ENCODE data around the gene TM9SF1. TPM values are rescaled to one million over a fixed set of nuclear protein-coding genes. Genes with fewer than 3 reads are reported as not detected.

TM9SF1 gene
- total and polyA plus RNA-seq, 2 of the 4 experiments (the other 2 are of a cell fraction), result 40.4 to 65.6 TPM

GRCh38 chr14:24172871-24173281 lies 22.4 kb downstream of the TM9SF1 start:
- no peaks in the 10 kb centered on the region for H3K27me3 ChIP-seq (ENCODE audit: control insufficient read depth, insufficient read depth, low read length)
- H2BK15ac ChIP-seq (ENCODE audit: low read depth, low read length), result no peak overlapping the region
- no peak overlapping the region for H3K27ac ChIP-seq (ENCODE audit: insufficient read depth, low read length)
- peak overlapping the region; percentile 13 for H2AK9ac ChIP-seq (replicated peaks; ENCODE audit: low read depth, low read length, poor library complexity)
- DNase-seq (no peak), ATAC-seq (ENCODE audit: low read depth) (no peak)
- H3K56ac ChIP-seq (ENCODE audit: extremely low read depth, insufficient read depth, low read length), result no peak overlapping the region
- WGBS, 2 experiments (ENCODE audit: extremely low coverage in 2 of 2, insufficient read length in 1 of 2), result 70% methylated on average over 6 of the region's 20 CpGs; no CpG with 5 or more reads in 1 of the 2 experiments
- intact Hi-C loops (cut with micrococcal nuclease), result no loop called here
- TF ChIP-seq MAZ (IDR thresholded peaks at IDR 0.05; ENCODE audit: borderline replicate concordance, low read depth, low read length) (no peak), CHD1 (IDR thresholded peaks at IDR 0.05; ENCODE audit: low read depth, low read length) (no peak), CEBPB (IDR thresholded peaks at IDR 0.05; ENCODE audit: low read depth, low read length) (no peak)
- TF ChIP-seq, protein P1, sequence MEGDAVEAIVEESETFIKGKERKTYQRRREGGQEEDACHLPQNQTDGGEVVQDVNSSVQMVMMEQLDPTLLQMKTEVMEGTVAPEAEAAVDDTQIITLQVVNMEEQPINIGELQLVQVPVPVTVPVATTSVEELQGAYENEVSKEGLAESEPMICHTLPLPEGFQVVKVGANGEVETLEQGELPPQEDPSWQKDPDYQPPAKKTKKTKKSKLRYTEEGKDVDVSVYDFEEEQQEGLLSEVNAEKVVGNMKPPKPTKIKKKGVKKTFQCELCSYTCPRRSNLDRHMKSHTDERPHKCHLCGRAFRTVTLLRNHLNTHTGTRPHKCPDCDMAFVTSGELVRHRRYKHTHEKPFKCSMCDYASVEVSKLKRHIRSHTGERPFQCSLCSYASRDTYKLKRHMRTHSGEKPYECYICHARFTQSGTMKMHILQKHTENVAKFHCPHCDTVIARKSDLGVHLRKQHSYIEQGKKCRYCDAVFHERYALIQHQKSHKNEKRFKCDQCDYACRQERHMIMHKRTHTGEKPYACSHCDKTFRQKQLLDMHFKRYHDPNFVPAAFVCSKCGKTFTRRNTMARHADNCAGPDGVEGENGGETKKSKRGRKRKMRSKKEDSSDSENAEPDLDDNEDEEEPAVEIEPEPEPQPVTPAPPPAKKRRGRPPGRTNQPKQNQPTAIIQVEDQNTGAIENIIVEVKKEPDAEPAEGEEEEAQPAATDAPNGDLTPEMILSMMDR (conservative IDR thresholded peaks at IDR 0.05; ENCODE audit: low read depth, low read length), result no peak
- TF ChIP-seq, protein P2, sequence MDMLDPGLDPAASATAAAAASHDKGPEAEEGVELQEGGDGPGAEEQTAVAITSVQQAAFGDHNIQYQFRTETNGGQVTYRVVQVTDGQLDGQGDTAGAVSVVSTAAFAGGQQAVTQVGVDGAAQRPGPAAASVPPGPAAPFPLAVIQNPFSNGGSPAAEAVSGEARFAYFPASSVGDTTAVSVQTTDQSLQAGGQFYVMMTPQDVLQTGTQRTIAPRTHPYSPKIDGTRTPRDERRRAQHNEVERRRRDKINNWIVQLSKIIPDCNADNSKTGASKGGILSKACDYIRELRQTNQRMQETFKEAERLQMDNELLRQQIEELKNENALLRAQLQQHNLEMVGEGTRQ (IDR thresholded peaks at IDR 0.05; ENCODE audit: low read depth, low read length), result no peak
- H3K4me1 ChIP-seq (ENCODE audit: control insufficient read depth, insufficient read depth, low read length), result no peaks in the 10 kb centered on the region
- H4K91ac ChIP-seq (ENCODE audit: insufficient read depth, low read depth, low read length), result no peak overlapping the region
- no peaks in the 10 kb centered on the region for H3K79me1 ChIP-seq (ENCODE audit: low read depth in 1 of 2, low read length in 2 of 2)
- no TSS peak for BruUV-seq (replicated peaks)
- in situ Hi-C loops (cut with MboI; ENCODE audit: low sequenced_read_pairs), result no loop called here
- H4K20me1 ChIP-seq (ENCODE audit: insufficient read depth, low read length), result no peaks in the 10 kb centered on the region
- no peak overlapping the region for H3K4me3 ChIP-seq (ENCODE audit: insufficient read depth, low read depth, low read length)
- no peaks in the 10 kb centered on the region for H3K9me3 ChIP-seq (ENCODE audit: control insufficient read depth, insufficient read depth, low read length)
- H4K5ac ChIP-seq (ENCODE audit: low read depth, low read length), result no peak overlapping the region
- H2AFZ ChIP-seq (replicated peaks; ENCODE audit: low read length, poor library complexity), result no peak overlapping the region
- peaks cover 29% of the 10 kb centered on the region for H3K36me3 ChIP-seq (ENCODE audit: control insufficient read depth, insufficient read depth, low read length)
- H4K8ac ChIP-seq (ENCODE audit: low read depth in 2 of 2, low read length in 2 of 2), result no peak overlapping the region
- no peak overlapping the region for H3K23ac ChIP-seq (ENCODE audit: low read depth, low read length)
- no peak overlapping the region for H3K4ac ChIP-seq (ENCODE audit: low read depth, low read length)
- ChIA-PET POLR2A (ENCODE audit: unreplicated experiment) (no interaction called here), CTCF (no interaction called here)
- no peak overlapping the region for H2BK120ac ChIP-seq (ENCODE audit: low read depth, low read length)
- no peak overlapping the region for H2BK20ac ChIP-seq (ENCODE audit: low read depth, low read length)
- no peak overlapping the region for H3K9ac ChIP-seq (ENCODE audit: low read depth, low read length)
- H2BK5ac ChIP-seq (ENCODE audit: low read depth, low read length, poor library complexity, severe bottlenecking), result no peak overlapping the region
- no peak overlapping the region for H3K4me2 ChIP-seq (ENCODE audit: low read depth, low read length)
- dilution Hi-C loops (cut with HindIII; ENCODE audit: low sequenced_read_pairs, unreplicated experiment), result no loop called here
- H3K9me1 ChIP-seq (ENCODE audit: insufficient read depth, low read length), result no peaks in the 10 kb centered on the region
- no peak overlapping the region for H3K18ac ChIP-seq (ENCODE audit: low read depth, low read length)
- H3K14ac ChIP-seq (replicated peaks; ENCODE audit: low read depth, low read length), result no peak overlapping the region
- H2AK5ac ChIP-seq (ENCODE audit: low read depth, low read length), result no peak overlapping the region
